ENCODE results near the gene LDLRAD3. TPM values are rescaled to one million over a fixed set of nuclear protein-coding genes. Genes with fewer than 3 reads are reported as not detected.

The LDLRAD3 gene
- total RNA-seq, 2 experiments from 2014 or later = not detected

DNA sequence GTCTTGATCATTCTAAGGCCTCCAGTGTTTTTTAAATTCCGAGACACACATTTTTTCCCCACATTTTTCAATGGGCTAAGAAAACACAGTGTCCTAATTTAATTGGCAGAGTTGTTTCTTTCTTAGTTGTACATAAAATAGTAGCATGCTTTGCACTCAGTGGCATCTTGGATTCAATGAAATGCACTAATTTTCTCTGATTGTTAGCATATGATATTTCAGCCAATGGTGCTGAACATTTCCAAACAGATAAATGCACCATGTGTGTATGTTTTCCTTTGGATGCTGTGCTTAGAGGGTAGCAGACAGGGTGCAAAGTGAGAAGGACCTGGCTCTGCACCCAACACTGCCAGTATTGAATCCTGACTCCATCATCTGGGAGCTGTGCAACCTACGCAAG is 103.5 kb downstream of the LDLRAD3 start:
- no peak for DNase-seq (ENCODE audit: low spot score)
- BruUV-seq (replicated peaks) = no TSS peak
- H3K4me2 ChIP-seq (ENCODE audit: low read length) = no peak overlapping the region
- TF ChIP-seq, protein P1, sequence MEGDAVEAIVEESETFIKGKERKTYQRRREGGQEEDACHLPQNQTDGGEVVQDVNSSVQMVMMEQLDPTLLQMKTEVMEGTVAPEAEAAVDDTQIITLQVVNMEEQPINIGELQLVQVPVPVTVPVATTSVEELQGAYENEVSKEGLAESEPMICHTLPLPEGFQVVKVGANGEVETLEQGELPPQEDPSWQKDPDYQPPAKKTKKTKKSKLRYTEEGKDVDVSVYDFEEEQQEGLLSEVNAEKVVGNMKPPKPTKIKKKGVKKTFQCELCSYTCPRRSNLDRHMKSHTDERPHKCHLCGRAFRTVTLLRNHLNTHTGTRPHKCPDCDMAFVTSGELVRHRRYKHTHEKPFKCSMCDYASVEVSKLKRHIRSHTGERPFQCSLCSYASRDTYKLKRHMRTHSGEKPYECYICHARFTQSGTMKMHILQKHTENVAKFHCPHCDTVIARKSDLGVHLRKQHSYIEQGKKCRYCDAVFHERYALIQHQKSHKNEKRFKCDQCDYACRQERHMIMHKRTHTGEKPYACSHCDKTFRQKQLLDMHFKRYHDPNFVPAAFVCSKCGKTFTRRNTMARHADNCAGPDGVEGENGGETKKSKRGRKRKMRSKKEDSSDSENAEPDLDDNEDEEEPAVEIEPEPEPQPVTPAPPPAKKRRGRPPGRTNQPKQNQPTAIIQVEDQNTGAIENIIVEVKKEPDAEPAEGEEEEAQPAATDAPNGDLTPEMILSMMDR (conservative IDR thresholded peaks at IDR 0.05; ENCODE audit: low read length) = no peak
- no peak for TF ChIP-seq EZH2phosphoT487 (IDR thresholded peaks at IDR 0.05; ENCODE audit: borderline replicate concordance, low read depth, low read length)
- H3K9me3 ChIP-seq (ENCODE audit: low read length) = no peaks in the 10 kb centered on the region
- no peaks in the 10 kb centered on the region for H3K36me3 ChIP-seq (ENCODE audit: insufficient read depth, low read length)
- POLR2A ChIA-PET = no interaction called here
- H3K79me2 ChIP-seq (ENCODE audit: insufficient read depth, low read depth, low read length) = no peaks in the 10 kb centered on the region
- no peaks in the 10 kb centered on the region for H3K9me2 ChIP-seq (ENCODE audit: insufficient read depth, low read length)
- CTCF ChIA-PET (ENCODE audit: unreplicated experiment) = no interaction called here
- intact Hi-C loops (cut with micrococcal nuclease; ENCODE audit: unreplicated experiment) = no loop called here
- H2AFZ ChIP-seq (ENCODE audit: low read length) = no peak overlapping the region
- no peak overlapping the region for H3K4me3 ChIP-seq (ENCODE audit: low read depth, low read length, poor library complexity, severe bottlenecking)
- no peaks in the 10 kb centered on the region for H3K4me1 ChIP-seq (ENCODE audit: insufficient read depth, low read length, poor library complexity, severe bottlenecking)
- H3K27ac ChIP-seq (ENCODE audit: low read depth, low read length, poor library complexity, severe bottlenecking) = no peak overlapping the region
- no peaks in the 10 kb centered on the region for H4K20me1 ChIP-seq (ENCODE audit: insufficient read depth, low read length)

DNA sequence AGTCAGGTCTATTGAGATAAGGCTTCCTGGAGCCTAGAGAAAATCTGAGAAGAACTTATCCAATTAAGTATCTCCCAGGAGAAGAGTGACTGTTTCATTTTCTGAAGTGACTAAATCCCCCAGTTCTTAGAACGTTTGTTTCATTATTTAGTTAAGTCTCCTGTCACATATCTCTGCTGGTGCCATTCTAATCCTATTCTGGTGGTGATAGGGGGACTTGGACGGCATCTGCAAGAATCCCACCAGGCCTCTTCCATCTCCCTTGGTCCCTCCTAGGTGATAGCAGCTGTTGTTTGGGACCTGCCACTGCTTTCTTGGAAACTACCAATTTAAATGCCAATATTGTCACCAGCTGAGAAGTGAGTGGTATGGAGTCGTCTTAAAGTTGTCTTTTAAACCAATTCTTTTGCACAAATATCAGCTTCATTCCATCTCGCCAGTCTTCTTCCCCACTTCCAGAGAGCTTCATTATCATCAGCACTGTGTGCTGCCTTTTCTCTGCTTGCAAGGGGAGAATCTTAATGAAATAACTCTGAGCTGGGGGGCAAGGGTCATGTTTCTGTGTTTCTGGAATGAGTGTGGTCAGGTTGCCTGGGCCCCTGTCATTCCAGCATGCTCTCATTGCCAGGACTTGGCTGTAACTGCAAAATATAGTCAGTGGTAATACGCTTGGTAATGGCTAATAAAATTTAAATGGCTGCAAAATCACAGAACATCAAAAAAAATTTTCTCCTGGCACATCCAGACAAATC is 104.8 kb downstream of the LDLRAD3 start:
- POLR2A ChIA-PET = interaction anchor here (0.7 kb wide), 1 partner anchor 27 kb away, joined by 3 read pairs; no protein-coding TSS in a partner anchor
- Histone ChIP-seq H4K20me1 (ENCODE audit: insufficient read depth, low read length) (no peaks in the 10 kb centered on the region), H3K4me2 (ENCODE audit: low read length) (no peak overlapping the region), H3K4me3 (ENCODE audit: low read depth, low read length, poor library complexity, severe bottlenecking) (no peak overlapping the region), H3K36me3 (ENCODE audit: insufficient read depth, low read length) (no peaks in the 10 kb centered on the region), H3K27ac (ENCODE audit: low read depth, low read length, poor library complexity, severe bottlenecking) (no peak overlapping the region), H3K9me3 (ENCODE audit: low read length) (no peaks in the 10 kb centered on the region), H2AFZ (ENCODE audit: low read length) (no peak overlapping the region), H3K9me2 (ENCODE audit: insufficient read depth, low read length) (no peaks in the 10 kb centered on the region), H3K4me1 (ENCODE audit: insufficient read depth, low read length, poor library complexity, severe bottlenecking) (no peaks in the 10 kb centered on the region), H3K79me2 (ENCODE audit: insufficient read depth, low read depth, low read length) (no peaks in the 10 kb centered on the region)
- no peak for DNase-seq (ENCODE audit: low spot score)
- CTCF ChIA-PET (ENCODE audit: unreplicated experiment) = no interaction called here
- BruUV-seq (replicated peaks) = no TSS peak
- intact Hi-C loops (cut with micrococcal nuclease; ENCODE audit: unreplicated experiment) = no loop called here
- TF ChIP-seq EZH2phosphoT487 (IDR thresholded peaks at IDR 0.05; ENCODE audit: borderline replicate concordance, low read depth, low read length) = no peak
- TF ChIP-seq, protein P1 (conservative IDR thresholded peaks at IDR 0.05; ENCODE audit: low read length) = no peak
